GM23338 (cell line): ENCODE measurements around the gene ITGAV. TPM values are rescaled to one million over a fixed set of nuclear protein-coding genes. Genes with fewer than 3 reads are reported as not detected.

Source experiments
- ATAC-seq: fragments of 200-7000 bp; cut with Tn5 transposase; 3 replicates; pipeline ENCODE4 v1.9.1; 2020
- DNase-seq: peaks from one replicate; pipeline ENCODE4 v3.0.0-alpha.2; 2015; ENCODE audit warnings: low spot score
- H2AFZ ChIP-seq: fragments of 200-600 bp; sonication (generic); 2 replicates; pipeline ENCODE4 v1.8.0; 2016; ENCODE audit warnings: antibody characterized with exemption, mild to moderate bottlenecking, moderate library complexity
- H3F3A ChIP-seq: fragments of 200-600 bp; sonication (generic); replicated peaks from 2 replicates; pipeline ENCODE4 v1.8.0; 2017; ENCODE audit warnings: antibody characterized with exemption, mixed run types, low read depth
- H3K27ac ChIP-seq: fragments of 200-600 bp; sonication (generic); 2 replicates; pipeline ENCODE4 v1.6.1; 2016; ENCODE audit warnings: low read depth
- H3K27me3 ChIP-seq: fragments of 200-600 bp; sonication (generic); 2 replicates; pipeline ENCODE4 v1.8.0; 2016; ENCODE audit warnings: mild to moderate bottlenecking, mixed run types, moderate library complexity; ENCODE audit not compliant: insufficient read depth
- H3K36me3 ChIP-seq: fragments of 200-600 bp; sonication (generic); 2 replicates; pipeline ENCODE4 v1.8.0; 2016; ENCODE audit warnings: mild to moderate bottlenecking; ENCODE audit not compliant: insufficient read depth
- H3K4me1 ChIP-seq: fragments of 200-600 bp; sonication (generic); 2 replicates; pipeline ENCODE4 v1.8.0; 2016; ENCODE audit warnings: mild to moderate bottlenecking, moderate library complexity; ENCODE audit not compliant: insufficient read depth
- H3K4me2 ChIP-seq: fragments of 200-600 bp; sonication (generic); 2 replicates; pipeline ENCODE4 v1.7.1; 2017; ENCODE audit warnings: mixed run types
- H3K4me3 ChIP-seq: fragments of 200-600 bp; sonication (generic); 2 replicates; pipeline ENCODE4 v1.6.1; 2016; ENCODE audit warnings: mixed run types
- H3K79me2 ChIP-seq: fragments of 200-600 bp; sonication (generic); replicated peaks from 2 replicates; pipeline ENCODE4 v1.8.0; 2017; ENCODE audit warnings: mild to moderate bottlenecking; ENCODE audit not compliant: insufficient read depth
- H3K9me2 ChIP-seq: fragments of 200-600 bp; sonication (generic); 2 replicates; pipeline ENCODE4 v1.8.0; 2017; ENCODE audit not compliant: insufficient read depth
- H4K20me1 ChIP-seq: fragments of 200-600 bp; sonication (generic); replicated peaks from 2 replicates; pipeline ENCODE4 v1.8.0; 2017; ENCODE audit warnings: mild to moderate bottlenecking; ENCODE audit not compliant: insufficient read depth
- H3K27ac Mint-ChIP-seq: 2 replicates; pipeline ENCODE4 v1.8.0; 2020; ENCODE audit warnings: inconsistent platforms, mild to moderate bottlenecking, moderate library complexity, mixed read lengths
- H3K27me3 Mint-ChIP-seq: 3 replicates; pipeline ENCODE4 v1.8.0; 2022; ENCODE audit warnings: low read depth, mild to moderate bottlenecking, moderate library complexity, mixed read lengths, inconsistent platforms; ENCODE audit not compliant: insufficient read depth, poor library complexity
- H3K36me3 Mint-ChIP-seq: 3 replicates; pipeline ENCODE4 v1.8.0; 2021; ENCODE audit warnings: low read depth, mild to moderate bottlenecking, inconsistent platforms, moderate library complexity, mixed read lengths
- H3K4me1 Mint-ChIP-seq: 3 replicates; pipeline ENCODE4 v1.8.0; 2020; ENCODE audit warnings: mild to moderate bottlenecking, inconsistent platforms, mixed read lengths
- H3K4me3 Mint-ChIP-seq: 3 replicates; pipeline ENCODE4 v1.8.0; 2021; ENCODE audit warnings: moderate library complexity, mild to moderate bottlenecking, inconsistent platforms, mixed read lengths
- H3K9me3 Mint-ChIP-seq: 3 replicates; pipeline ENCODE4 v1.8.0; 2020; ENCODE audit warnings: moderate library complexity, mild to moderate bottlenecking, inconsistent platforms, mixed read lengths
- CREB1 ChIP-seq: fragments of 250-450 bp; sonication (Bioruptor Pico); IDR thresholded peaks from 2 replicates; pipeline ENCODE4 v1.5.0; 2020; ENCODE audit warnings: low read depth, mild to moderate bottlenecking, moderate library complexity
- CTCF ChIP-seq, 2 experiments: fragments of 200-600 bp in 1 of 2; sonication (generic) in 1 of 2; conservative IDR thresholded peaks; 2 replicates each; pipeline versions ENCODE4 v1.5.1 to v1.6.1; 2016 to 2017; ENCODE audit warnings: antibody characterized with exemption in 2 of 2, low read depth in 2 of 2, mild to moderate bottlenecking in 2 of 2, moderate library complexity in 1 of 2
- ETS1 ChIP-seq: IDR thresholded peaks from 2 replicates; pipeline ENCODE4 v1.6.1; 2016; ENCODE audit warnings: antibody characterized with exemption
- EZH2 ChIP-seq: fragments of 200-600 bp; sonication (generic); IDR thresholded peaks from one replicate; pipeline ENCODE4 v1.8.0; 2017; ENCODE audit warnings: antibody characterized with exemption, mild to moderate bottlenecking, low read depth; ENCODE audit not compliant: unreplicated experiment
- EZH2phosphoT487 ChIP-seq: fragments of 200-600 bp; sonication (generic); IDR thresholded peaks from one replicate; pipeline ENCODE4 v1.8.1; 2018; ENCODE audit warnings: antibody characterized with exemption; ENCODE audit not compliant: unreplicated experiment
- JUNB ChIP-seq: IDR thresholded peaks from one replicate; pipeline ENCODE4 v1.6.1; 2016; ENCODE audit warnings: antibody characterized with exemption; ENCODE audit not compliant: unreplicated experiment
- NANOG ChIP-seq: IDR thresholded peaks from 2 replicates; pipeline ENCODE4 v1.6.1; 2016; ENCODE audit warnings: antibody characterized with exemption, borderline replicate concordance
- POLR2AphosphoS5 ChIP-seq: IDR thresholded peaks from 2 replicates; pipeline ENCODE4 v1.6.1; 2016; ENCODE audit warnings: antibody characterized with exemption, low read depth
- REST ChIP-seq: IDR thresholded peaks from one replicate; pipeline ENCODE4 v1.6.1; 2018; ENCODE audit warnings: antibody characterized with exemption; ENCODE audit not compliant: unreplicated experiment
- STAT1 ChIP-seq: IDR thresholded peaks from one replicate; pipeline ENCODE4 v1.6.1; 2016; ENCODE audit warnings: antibody characterized with exemption; ENCODE audit not compliant: unreplicated experiment
- ZNF114 ChIP-seq: fragments of 250-450 bp; sonication (Bioruptor Pico); IDR thresholded peaks from 2 replicates; pipeline ENCODE4 v1.5.0; 2020; ENCODE audit warnings: mild to moderate bottlenecking, moderate library complexity
- ZNF331 ChIP-seq: fragments of 250-450 bp; sonication (Bioruptor Pico); IDR thresholded peaks from 2 replicates; pipeline ENCODE4 v1.5.0; 2020; ENCODE audit warnings: low read depth, mild to moderate bottlenecking, moderate library complexity
- ZNF462 ChIP-seq: fragments of 250-450 bp; sonication (Bioruptor Pico); IDR thresholded peaks from 2 replicates; pipeline ENCODE4 v1.5.0; 2020; ENCODE audit warnings: mild to moderate bottlenecking, moderate library complexity
- polyA plus RNA-seq: library from polyadenylated mRNA; unstranded; fragments of >200 nt; fragmentation: Nextera tagmentation; extraction: Ambion mirVana; gene quantifications from 2 replicates; pipeline ENCODE4 v1.2.1, GENCODE V29; 2016
- total RNA-seq: library from RNA; depleted of rRNA; stranded (reverse); fragments of >200 nt; shearing (Covaris generic); gene quantifications from 2 replicates; pipeline ENCODE4 v1.2.3, GENCODE V29; 2014

Gene ITGAV
- total and polyA plus RNA-seq, 2 experiments from 2014 or later, result 9.1 to 56.5 TPM

- Mint-ChIP-seq H3K27ac (no peak overlapping the region), H3K27me3 (peaks cover 7% of the 10 kb centered on the region), H3K4me3 (no peak overlapping the region), H3K36me3 (peaks cover 9% of the 10 kb centered on the region), H3K4me1 (peaks cover 19% of the 10 kb centered on the region), H3K9me3 (peaks cover 17% of the 10 kb centered on the region; the same call in 2 of the 3 replicates)
- Histone ChIP-seq H3K4me2 (no peak overlapping the region), H4K20me1 (no peaks in the 10 kb centered on the region), H3K4me1 (peaks cover 10% of the 10 kb centered on the region; the same call in 1 of the 2 replicates), H3K9me2 (peaks cover 7% of the 10 kb centered on the region; the same call in 1 of the 2 replicates), H3F3A (no peaks in the 10 kb centered on the region), H3K36me3 (peaks cover 4% of the 10 kb centered on the region; the same call in 1 of the 2 replicates), H3K79me2 (no peaks in the 10 kb centered on the region), H2AFZ (no peak overlapping the region), H3K27me3 (no peaks in the 10 kb centered on the region), H3K27ac (no peak overlapping the region), H3K4me3 (no peak overlapping the region)
- TF ChIP-seq JUNB (no peak), ZNF114 (no peak), ETS1 (no peak), CTCF (conservative IDR thresholded peaks at IDR 0.05; ENCODE audit: low read depth in 2 of 2) (no peak), NANOG (no peak), EZH2 (no peak), REST (no peak), EZH2phosphoT487 (no peak), ZNF462 (CRISPR knock-in tag) (no peak), CREB1 (CRISPR knock-in tag) (no peak), STAT1 (no peak), ZNF331 (CRISPR knock-in tag) (no peak), POLR2AphosphoS5 (no peak)
- no peak for DNase-seq
- ATAC-seq, result no peak
Measured at GRCh38 chr2:186687807-186688211, 98.0 kb downstream of the ITGAV start.
